HCT116 (cell line): ENCODE results near the gene ATG5.

ENCODE experiments used
- CBX3 ChIP-seq: IDR thresholded peaks from 2 replicates; pipeline ENCODE4 v1.6.1; 2012; ENCODE audit warnings: low read depth
- CEBPB ChIP-seq: IDR thresholded peaks from 2 replicates; pipeline ENCODE4 v1.6.1; 2012; ENCODE audit warnings: low read depth
- CTCF ChIP-seq, 3 experiments: fragments of 200-600 bp in 1 of 3; sonication (generic) in 1 of 3; IDR thresholded peaks in 2 of 3; conservative IDR thresholded peaks in 1 of 3; 2 replicates each; pipeline ENCODE4 v1.5.1; 2012 to 2017; ENCODE audit warnings: low read depth in 2 of 3, low read length in 2 of 3, antibody characterized with exemption in 1 of 3, borderline replicate concordance in 1 of 3, control low read depth in 1 of 3, mild to moderate bottlenecking in 1 of 3, mixed read lengths in 1 of 3, mixed run types in 1 of 3, moderate library complexity in 1 of 3; ENCODE audit not compliant: insufficient read depth in 1 of 3
- EZH2 ChIP-seq: fragments of 200-600 bp; sonication (generic); IDR thresholded peaks from 2 replicates; pipeline ENCODE4 v1.6.1; 2017; ENCODE audit warnings: antibody characterized with exemption, mixed run types
- EZH2phosphoT487 ChIP-seq: fragments of 200-600 bp; IDR thresholded peaks from 2 replicates; pipeline ENCODE4 v1.6.1; 2018; ENCODE audit warnings: antibody characterized with exemption, borderline replicate concordance
- JUND ChIP-seq: IDR thresholded peaks from 2 replicates; pipeline ENCODE4 v1.6.1; 2012
- MAX ChIP-seq: IDR thresholded peaks from 2 replicates; pipeline ENCODE4 v1.6.1; 2012
- POLR2A ChIP-seq: IDR thresholded peaks from 2 replicates; pipeline ENCODE4 v1.7.0; 2011; ENCODE audit warnings: borderline replicate concordance; ENCODE audit not compliant: insufficient read depth, insufficient read length; ENCODE audit errors: extremely low read depth
- POLR2AphosphoS5 ChIP-seq: IDR thresholded peaks from 2 replicates; pipeline ENCODE4 v1.6.1; 2011; ENCODE audit warnings: mild to moderate bottlenecking, low read depth, low read length, moderate library complexity
- REST ChIP-seq: IDR thresholded peaks from 2 replicates; pipeline ENCODE4 v1.6.1; 2012; ENCODE audit warnings: low read depth
- SIN3A ChIP-seq: IDR thresholded peaks from 2 replicates; pipeline ENCODE4 v1.6.1; 2012; ENCODE audit warnings: low read depth
- SP1 ChIP-seq: IDR thresholded peaks from 2 replicates; pipeline ENCODE4 v1.6.1; 2012; ENCODE audit warnings: low read depth
- TCF7L2 ChIP-seq: IDR thresholded peaks from 2 replicates; pipeline ENCODE4 v1.7.0; 2011; ENCODE audit warnings: borderline replicate concordance, inconsistent platforms; ENCODE audit not compliant: insufficient read depth, insufficient read length; ENCODE audit errors: extremely low read depth
- ZNF274 ChIP-seq: fragments of 200-500 bp; sonication (Bioruptor generic); IDR thresholded peaks from 2 replicates; pipeline ENCODE4 v1.6.1; 2014; ENCODE audit warnings: mild to moderate bottlenecking, low read depth, low read length, inconsistent platforms

GRCh38 chr6:106318851-106319250 is 6.7 kb downstream of the ATG5 start:
- no peak for TF ChIP-seq ZNF274
- TF ChIP-seq MAX, result no peak
- no peak for TF ChIP-seq CTCF (IDR thresholded peaks at IDR 0.05 in 2 of 3, conservative IDR thresholded peaks at IDR 0.05 in 1 of 3; ENCODE audit: borderline replicate concordance in 1 of 3, insufficient read depth in 1 of 3, low read depth in 2 of 3, low read length in 2 of 3)
- no peak for TF ChIP-seq EZH2
- TF ChIP-seq EZH2phosphoT487, result no peak
- no peak for TF ChIP-seq TCF7L2
- TF ChIP-seq CEBPB, result no peak
- TF ChIP-seq POLR2A, result no peak
- no peak for TF ChIP-seq CBX3
- TF ChIP-seq REST, result no peak
- no peak for TF ChIP-seq POLR2AphosphoS5
- no peak for TF ChIP-seq JUND
- no peak for TF ChIP-seq SP1
- no peak for TF ChIP-seq SIN3A
